ENCODE measurements around the gene PIGL.
"Not testable (repeated sequence)": the region's sequence is repeated elsewhere in the genome, so short reads cannot be mapped to it uniquely, and the experiment has no call there.

Gene PIGL

DNA sequence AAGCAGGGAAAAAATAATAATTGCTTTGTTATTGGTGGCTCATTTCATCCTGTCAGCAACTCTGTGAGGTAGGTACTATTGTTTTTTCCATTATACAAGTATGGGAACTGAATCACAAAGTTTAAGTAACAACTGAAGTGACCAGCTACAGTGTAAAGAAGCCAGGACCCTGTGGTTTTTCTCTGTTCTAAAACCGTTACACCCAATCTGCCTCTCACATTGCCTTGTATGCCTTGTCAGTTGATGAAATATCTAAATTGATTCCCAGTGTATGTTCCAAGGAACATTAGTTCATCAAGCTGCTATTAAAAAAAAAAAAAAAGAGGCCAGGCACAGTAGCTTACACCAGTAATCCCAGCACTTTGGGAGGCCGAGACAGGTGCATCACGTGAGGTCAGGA, 5.4 kb downstream of the PIGL start:
- no peak for DNase-seq

DNA sequence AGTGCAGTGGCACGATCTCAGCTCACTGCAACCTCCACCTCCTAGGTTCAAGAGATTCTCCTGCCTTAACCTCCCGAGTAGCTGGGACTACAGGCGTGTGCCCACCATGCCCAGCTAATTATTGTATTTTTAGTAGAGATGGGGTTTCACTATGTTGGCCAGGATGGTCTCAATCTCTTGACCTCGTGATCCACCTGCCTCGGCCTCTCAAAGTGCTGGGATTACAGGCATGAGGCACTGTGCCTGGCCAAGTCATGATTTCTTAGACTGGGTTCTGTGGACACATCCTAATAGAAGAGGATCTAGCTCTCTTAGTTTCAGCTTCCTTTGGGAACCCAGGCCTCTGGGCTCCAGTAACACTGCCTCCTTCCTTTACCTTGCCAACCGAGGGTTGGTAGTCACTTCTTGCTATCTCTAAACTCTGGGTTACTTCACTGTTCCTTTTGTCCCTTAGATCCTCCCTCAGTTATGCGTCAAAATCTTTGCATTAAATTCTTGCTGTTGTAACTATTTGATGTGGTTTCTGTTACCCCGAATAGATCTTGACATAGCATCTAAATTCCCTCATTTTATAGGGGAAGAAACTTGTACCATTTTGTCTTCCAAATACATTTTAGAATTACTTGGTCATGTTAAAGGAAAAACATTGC, 13.0 kb downstream of the PIGL start:
- DNase-seq = not testable (repeated sequence)

DNA sequence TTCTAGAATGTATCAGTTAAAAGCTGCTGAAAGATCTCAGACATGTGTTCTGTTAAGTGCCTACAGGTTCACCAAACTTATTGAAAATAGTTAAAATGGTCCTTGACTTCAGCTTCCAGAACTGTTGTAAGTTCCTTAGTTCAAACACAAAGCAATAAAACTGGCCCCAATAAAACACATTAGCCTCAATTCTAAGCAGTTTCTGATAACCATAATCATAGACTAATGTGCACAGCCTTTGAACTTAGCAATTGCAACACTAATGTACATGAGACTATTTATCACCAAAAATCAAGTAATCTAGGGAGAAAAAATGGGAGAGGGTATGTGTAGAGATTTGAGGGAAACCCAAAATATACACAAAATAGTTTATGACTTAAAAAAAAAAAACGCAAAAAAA, 15.4 kb downstream of the PIGL start:
- DNase-seq = no peak

DNA sequence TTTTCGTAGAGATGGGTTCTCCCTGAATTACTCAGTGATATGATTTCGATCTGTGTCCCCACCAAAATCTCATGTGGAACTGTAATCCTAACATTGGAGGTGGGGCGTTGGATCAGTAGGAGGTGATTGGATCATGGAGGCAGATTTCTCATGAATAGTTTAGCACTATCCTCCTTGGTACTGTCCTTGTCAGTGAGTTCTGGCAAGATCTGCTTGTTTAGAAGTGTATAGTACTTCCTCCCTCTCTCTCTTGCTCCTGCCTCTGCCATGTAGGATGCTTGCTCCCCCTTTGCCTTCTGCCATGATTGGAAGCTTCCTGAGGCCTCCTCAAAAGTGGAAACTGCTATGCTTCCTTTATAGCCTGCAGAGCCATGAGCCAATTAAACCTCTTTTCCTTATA, 22.9 kb downstream of the PIGL start:
- DNase-seq = no peak

DNA sequence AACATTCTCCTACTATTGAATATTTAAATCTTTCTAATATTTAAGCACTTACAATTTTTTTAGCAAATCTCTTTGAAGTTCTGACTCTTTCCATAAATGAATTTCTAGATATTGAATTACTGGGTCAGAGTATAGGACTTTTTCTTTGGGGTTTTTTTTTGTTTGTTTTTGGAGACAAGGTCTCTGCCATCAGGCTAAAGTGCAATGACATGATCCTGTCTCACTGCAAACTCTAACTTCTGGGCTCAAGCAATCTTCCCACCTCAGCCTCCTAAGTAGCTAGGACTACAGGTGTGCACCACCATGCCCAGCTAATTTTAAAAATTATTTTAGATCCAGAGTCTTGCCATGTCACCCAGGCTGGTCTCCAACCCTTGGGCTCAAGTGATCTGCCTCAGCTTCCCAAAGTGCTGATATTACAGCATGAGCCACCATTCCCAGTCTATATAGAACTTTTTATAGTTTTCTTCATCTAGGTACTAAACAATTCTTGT, 24.9 kb downstream of the PIGL start:
- DNase-seq = no peak

DNA sequence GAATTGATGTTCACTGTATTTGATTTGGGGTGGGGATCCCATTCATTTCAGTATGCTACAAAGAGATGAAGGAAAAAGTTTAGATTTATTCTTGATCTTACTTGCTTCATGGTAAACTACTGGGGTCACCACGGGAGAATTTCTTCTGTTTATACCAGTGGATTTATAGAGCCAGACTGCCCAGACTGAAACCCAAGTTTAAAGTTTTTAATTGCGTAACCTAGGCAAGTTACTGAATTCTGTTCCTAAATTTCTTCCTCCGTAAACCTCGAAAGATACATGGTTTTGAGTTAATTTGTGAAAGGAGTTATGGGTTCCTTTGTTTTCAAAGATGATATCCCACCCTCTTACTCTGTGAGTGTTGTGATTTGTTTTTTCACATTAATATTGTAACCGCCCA, 26.4 kb downstream of the PIGL start:
- DNase-seq = no peak

DNA sequence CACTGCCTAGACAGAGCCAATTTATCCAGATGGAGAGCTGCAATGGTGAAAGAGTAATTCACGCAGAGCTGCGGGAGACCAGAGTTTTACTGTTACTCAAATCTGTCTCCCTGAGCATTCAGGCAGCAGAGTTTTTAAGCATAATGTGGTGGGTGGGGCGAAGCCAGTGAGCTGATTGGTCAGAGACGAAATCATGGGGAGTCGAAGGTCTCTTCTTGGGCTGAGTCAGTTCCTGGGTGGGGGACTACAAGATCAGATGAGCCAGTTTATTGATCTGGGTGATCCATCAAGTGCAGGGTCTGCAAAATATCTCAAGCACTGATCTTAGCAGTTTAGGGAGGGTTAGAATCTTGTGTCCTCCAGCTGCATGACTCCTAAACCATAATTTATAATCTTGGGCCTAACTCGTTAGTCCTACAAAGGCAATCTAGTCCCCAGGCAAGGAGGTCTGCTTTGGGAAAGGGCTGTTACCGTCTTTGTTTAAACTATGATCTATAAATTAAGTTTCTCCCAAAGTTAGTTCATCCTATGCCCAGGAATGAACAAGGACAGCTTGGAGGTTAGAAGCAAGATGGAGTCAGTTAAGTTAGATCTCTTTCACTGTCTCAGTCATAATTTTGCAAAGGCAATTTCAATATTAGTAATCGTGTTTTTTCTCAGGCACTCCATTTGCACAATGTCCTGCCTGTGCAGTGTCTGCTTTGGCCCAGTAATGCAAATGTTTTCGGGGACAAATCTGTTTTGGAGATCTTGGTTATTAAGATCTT, 27.0 kb downstream of the PIGL start:
- DNase-seq = no peak

DNA sequence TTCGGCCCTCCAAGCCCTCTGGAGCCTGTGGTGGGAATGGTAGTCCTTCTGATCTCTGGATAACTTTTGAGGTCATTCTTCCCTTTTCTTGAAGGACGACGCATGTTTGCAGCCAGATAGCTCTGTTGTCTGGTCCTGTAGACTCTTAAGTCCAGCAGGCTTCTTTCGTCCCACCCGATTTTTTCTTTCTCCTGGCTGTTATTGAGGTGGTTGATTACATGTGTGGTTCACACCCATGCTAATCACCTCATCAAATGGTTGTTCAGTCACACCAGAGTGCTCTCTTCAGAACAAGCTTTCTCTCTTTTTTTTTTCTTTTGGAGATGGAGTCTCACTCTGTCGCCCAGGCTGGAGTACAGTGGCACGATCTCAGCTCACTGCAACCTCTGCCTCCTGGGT, 30.6 kb downstream of the PIGL start:
- no peak for DNase-seq

DNA sequence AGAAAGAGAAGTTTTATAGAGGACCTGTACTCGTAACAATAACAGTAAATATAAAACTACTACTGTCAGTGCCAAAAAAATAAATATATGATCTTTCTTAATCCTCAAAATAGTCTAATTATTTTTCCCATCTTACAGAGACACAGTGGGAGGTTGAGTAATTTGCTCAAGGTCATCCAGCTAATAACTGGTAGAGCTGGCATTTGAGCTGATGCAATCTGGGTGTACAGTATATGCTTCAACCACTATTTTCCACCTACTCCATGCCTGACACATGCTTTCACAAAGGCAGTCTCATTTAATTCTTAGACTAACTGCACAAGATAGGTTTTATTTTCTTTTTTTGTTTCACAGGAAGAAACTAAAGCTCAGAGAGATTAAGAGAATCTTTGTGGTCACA, 33.6 kb downstream of the PIGL start:
- no peak for DNase-seq

DNA sequence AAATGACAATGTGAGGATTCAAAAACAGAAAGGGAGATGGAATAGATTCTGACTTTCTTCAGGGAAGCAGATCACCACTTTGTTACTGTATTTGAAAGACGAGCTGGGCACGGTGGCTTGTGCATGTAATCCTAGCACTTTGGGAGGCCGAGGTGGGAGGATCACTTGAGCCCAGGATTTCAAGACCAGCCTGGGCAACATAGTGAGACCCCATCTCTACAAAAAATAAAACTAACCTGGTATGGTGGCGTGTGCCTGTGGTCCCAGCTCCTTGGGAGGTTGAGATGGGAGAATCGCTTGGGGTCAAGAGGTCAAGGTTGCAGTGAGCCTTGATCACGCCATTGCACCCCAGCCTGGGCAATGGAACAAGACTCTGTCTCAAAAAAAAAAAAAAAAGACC, 34.0 kb downstream of the PIGL start:
- DNase-seq = no peak

DNA sequence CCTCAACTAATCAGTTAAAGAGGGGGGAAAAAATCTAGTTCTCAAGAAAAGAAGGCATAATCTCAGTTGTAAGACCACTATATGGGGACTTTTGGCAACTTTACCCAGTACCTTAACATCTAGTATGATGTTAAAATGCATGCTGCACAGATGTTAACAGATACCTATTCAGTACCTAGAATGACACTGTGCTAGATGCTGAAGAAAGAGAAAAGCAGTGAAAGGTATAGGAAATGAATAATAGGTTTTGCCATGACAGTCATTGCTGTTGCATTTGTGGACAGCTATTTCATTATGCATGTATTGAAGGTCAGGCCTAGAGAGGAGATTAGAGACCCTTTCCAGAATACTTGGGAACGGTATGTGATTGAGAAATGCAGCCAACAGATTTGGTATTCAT, 34.5 kb downstream of the PIGL start:
- no peak for DNase-seq

DNA sequence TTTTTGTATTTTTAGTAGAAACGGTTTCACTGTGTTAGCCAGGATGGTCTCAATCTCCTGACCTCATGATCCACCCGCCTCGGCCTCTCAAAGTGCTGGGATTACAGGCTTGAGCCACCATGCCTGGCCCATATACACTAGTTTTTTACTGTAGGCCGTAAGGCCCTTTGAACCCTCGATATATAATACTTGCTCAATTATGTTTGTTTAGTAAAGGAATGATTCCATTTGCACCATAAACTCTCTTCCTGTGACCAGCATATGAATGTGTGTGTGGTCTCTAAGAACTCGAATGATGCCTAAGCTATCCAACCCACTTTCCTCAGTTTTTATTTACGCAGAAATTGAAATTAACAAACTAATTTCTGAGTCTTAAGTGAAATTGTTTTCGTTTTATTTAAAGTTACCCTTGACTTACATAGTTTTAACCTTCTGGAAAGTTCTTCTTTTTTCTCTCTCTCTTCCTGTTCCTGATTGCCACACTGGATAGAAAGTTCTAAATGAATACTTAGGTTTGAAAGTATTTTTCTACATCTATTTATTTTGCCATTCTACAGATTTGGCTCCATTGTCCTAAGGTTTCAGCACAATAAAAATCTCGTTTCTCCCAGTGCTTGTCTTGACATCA, 37.9 kb downstream of the PIGL start:
- DNase-seq = no peak

DNA sequence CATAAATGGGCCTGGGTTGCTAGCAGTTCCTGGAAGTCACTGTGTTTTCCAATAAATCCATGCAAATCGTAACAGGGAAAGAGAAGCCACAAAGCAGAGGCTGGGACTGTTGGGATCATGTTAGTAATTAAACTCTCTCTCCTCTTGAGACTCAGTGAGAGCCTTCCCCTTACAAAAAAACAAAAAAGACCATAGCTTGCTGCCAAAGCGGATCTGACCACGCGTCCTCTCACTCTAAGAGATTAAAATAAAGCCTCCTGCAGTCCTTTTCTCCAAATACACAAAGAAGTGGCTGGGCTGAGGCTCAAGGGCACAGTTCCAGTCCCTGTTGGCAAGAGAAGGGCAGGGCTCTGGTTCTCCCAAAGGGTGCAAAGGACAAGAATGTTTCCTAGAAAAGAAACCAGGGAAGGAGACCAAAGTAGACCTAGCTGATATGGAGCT, 38.5 kb downstream of the PIGL start:
- DNase-seq = no peak

DNA sequence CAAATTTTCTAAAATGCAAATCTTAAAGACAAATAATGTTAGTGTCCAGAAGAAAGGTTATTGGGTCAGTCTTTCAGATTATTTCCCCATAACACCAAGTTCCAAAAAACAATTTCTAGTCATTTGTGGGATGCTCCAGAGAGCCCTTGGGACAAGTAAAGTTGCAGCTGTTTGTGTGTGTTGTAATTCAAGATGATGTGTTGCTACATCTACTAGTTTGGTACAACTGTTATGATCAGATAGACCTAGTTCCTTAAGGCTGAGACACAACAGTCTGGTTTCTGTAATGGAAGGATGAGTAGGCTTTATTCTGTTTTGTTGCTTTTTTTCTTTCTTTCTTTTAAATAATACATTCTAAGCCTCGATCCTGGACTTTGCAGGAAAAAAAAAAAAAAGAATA, 41.9 kb downstream of the PIGL start:
- DNase-seq = no peak

DNA sequence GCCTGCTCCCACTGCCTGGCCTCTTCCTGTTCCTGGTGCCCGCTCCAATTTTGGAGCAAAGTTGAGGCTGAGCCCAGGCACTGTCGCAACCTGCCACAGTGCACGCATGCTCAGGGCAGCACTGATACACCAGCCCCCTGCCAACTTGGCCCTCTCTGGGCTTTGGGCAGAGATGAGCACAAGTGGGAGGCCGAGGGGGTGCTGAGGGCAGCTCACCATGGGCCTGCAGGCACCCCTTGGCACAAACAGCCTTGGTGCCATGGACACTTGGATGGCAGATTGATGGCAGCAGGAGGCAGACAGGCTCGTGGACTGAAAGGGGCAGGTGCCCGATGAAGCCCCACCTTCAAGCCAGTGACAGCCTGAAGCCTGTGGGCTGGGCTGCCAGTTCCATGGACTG, 42.9 kb downstream of the PIGL start:
- DNase-seq = no peak

DNA sequence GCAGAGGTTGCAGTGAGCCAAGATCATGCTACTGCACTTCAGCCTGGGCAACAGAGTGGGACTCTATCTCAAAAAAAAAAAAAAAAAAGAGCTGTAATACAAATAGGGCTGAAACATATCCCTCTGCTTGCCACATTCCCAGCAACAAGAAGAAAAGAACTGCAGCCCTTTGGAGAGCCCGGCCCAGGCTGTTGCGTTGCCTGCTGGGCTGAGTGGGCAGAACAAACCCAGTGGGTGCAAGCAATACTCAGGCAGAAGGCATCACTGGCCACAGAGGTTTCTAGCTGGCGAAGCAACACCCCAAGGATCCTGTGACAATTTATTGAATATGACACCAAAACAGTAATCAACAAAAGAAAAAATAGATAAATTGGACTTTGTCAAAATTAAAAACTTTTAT, 44.0 kb downstream of the PIGL start:
- no peak for DNase-seq

DNA sequence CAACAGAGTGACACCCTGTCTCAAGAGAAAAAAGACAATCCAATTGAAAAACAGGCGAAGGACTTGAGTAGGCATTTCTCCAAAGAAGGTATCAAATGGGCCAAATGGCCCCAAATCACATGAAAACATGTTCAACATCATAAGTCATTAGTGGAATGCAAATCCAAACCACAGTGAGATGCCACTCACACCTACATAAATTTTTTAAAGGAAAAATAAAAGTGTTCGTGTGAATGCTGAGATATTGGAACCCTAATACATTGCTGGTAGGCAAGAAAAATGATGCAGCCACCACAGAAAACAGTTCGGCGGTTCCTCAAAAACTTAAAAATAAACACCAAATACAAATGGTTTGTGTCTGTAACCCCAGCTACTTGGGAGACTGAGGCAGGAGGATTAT, 45.2 kb downstream of the PIGL start:
- no peak for DNase-seq

DNA sequence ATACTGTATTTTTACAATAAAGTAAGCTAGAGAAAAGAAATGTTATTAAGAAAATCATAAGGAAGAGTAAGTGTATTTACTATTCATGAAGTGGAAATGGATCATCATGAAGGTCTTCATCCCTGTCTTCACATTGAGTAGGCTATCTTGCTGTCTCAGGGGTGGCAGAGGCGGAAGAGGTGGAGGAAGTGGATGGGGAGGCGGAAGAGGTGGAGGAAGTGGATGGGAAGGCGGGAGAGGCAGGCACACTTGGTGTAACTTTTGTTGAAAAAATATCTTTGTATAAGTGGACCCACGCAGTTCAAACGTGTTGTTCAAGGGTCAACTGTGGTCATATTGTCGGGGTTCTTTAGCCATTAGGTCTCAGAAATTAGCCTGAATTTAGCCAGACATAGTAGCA, 50.2 kb downstream of the PIGL start:
- DNase-seq = no peak

DNA sequence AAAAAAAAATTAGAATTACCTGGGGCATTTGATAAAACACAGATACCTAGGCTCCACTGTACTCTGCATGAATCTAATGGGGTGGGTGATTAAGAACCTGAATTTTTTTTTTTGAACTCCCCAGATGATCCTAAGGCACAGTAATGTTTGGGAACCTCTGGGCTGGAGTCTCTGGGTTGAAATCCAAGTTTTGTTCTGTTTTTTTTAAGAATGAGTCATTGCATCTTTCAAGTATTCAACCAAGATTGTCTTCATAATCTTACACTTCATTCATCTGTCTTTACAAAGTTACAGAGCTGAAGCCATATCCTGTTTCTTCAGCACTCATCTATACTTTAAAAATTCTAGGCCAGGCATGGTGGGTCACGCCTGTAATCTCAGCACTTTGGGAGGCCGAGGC, 52.6 kb downstream of the PIGL start:
- DNase-seq = no peak

DNA sequence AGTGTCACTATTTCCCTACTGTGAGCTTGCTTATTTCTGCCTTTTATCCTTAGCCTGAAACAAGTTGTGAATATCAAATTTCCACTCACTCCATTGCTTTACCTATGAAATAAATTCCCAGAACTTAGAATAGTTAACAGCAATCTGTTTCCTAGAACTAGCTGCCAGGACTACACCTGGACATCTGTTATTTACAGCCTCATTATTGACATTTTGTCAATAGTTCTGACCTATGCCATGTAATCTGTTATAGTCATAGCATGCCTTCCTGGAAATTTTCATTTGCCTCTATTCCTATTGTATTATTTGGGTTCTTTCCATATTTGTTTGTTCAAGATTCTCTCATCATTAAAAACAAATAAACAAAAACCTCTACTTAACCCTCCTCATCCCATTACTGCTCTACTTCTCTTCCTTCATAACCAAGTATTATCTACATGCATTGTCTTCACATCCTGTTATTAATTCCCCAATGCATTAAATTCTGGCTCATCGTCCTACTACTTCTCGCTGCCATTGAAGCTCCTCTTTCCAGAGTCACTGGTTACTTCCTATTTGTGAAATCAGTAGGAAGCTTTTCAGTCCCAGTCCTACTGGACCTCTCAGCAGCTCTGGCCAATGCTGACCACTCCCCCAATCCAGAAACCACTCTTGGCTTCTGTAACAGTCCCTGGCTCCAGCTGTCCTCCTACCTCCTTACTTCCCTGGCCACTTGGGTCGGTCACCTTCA, 55.3 kb downstream of the PIGL start:
- DNase-seq = no peak

DNA sequence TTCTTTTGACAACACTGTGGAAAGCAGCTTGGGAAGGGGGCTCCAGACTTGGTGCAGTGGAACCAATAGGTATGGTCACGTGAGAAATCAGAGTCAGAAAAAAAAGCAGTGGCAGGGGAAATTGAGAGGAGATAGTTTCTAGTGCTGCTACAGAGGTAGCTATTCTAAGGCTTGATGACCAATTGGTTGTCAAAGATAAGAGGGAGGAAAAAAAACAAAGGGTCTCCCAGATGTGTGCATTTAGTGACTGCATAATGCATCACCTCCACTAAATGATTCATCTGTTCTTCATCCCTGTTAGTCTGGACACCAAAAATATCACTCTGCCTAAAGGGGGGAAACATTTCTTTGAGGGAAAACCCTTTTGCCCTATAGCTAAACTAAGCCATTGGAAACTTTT, 56.5 kb downstream of the PIGL start:
- DNase-seq = no peak

DNA sequence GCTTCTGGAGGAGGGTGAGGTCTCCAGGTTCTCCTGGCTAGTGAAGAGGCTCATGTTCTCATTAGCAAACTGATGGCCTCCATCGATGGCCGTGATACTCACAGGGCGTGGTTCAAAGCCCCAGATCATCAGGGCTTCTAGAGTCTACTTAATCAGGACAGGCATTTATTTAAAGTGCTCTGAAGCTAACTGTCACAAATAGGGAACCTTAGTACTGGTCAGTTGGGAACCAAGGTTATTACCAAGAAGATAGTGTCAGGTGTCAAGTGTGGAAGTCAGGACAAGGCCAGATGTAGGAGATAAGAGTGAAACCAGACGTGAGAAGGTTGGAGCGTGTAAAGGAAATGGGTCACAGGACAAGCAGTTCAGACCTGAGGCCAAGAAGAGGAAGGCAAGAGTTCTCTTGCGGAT, 56.9 kb downstream of the PIGL start:
- no peak for DNase-seq

DNA sequence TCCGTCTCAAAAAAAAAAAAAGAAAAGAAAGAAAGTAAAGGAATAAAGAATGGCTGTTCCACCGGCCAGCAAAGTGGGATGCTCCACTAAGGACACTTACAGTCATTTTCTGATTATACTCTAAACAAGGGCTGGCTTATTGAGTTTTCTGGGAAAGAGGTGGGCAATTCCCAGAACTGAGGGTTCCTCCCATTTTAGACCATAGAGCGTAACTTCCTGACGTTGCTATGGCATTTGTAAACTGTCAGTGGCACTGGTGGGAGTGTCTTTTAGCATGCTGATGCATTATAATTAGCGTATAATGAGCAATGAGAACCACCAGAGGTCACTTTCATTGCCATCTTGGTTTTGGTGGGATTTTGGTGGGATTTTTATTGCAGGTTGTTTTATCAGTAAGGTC, 58.0 kb downstream of the PIGL start:
- DNase-seq = no peak

DNA sequence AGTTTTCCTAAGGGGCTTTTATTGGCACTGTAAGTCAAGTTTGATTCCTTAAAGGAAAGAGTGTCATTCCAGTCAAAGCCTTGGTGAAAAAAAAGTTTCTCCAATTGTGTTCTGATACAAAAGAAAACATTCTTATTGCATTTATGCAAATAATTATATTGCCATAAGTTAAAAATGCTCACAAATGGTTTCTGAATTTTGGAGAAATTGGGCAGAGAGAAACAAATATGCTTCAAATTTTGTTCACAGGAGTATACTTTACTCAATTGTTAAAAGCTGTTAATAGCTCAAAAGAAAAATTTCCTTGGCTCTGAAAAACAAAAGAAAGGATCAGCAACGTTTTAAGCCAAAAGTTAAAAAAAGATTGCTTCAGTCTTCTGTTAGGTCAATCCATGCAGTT, 60.2 kb downstream of the PIGL start:
- no peak for DNase-seq
